WTC11 (cell line): ENCODE results near the gene UROC1.

Experiments used
- ATF1 ChIP-seq: sonication (generic); formaldehyde crosslinking; IDR thresholded peaks from 2 replicates; pipeline ENCODE4 v1.8.1; 2023; ENCODE audit warnings: mild to moderate bottlenecking, moderate library complexity, missing genetic modification reagents
- ELF4 ChIP-seq: sonication (generic); formaldehyde crosslinking; IDR thresholded peaks from 2 replicates; pipeline ENCODE4 v1.8.1; 2022; ENCODE audit warnings: low read depth, mild to moderate bottlenecking, moderate library complexity, missing genetic modification reagents
- JUN ChIP-seq: sonication (generic); formaldehyde crosslinking; IDR thresholded peaks from 2 replicates; pipeline ENCODE4 v1.8.0; 2023; ENCODE audit warnings: mild to moderate bottlenecking, missing genetic modification reagents
- SMAD3 ChIP-seq: sonication (generic); formaldehyde crosslinking; IDR thresholded peaks from 2 replicates; pipeline ENCODE4 v1.8.0; 2022; ENCODE audit warnings: missing genetic modification reagents, mild to moderate bottlenecking, borderline replicate concordance
- TEAD4 ChIP-seq: sonication (generic); formaldehyde crosslinking; IDR thresholded peaks from 2 replicates; pipeline ENCODE4 v1.8.0; 2022; ENCODE audit warnings: mild to moderate bottlenecking, missing genetic modification reagents
- ZNF263 ChIP-seq: sonication (generic); formaldehyde crosslinking; IDR thresholded peaks from 2 replicates; pipeline ENCODE4 v1.8.1; 2022; ENCODE audit warnings: low read depth, mild to moderate bottlenecking, moderate library complexity, missing genetic modification reagents
- TF ChIP-seq, protein P1 (sequence below): sonication (generic); formaldehyde crosslinking; IDR thresholded peaks from 2 replicates; pipeline ENCODE4 v1.8.1; 2023; ENCODE audit warnings: mild to moderate bottlenecking, moderate library complexity, missing genetic modification reagents
- TF ChIP-seq, protein P2 (sequence below): fragments of 200-600 bp; IDR thresholded peaks from 2 replicates; pipeline ENCODE4 v1.8.0; 2022; ENCODE audit warnings: antibody characterized with exemption
- TF ChIP-seq, protein P3 (sequence below): sonication (generic); formaldehyde crosslinking; IDR thresholded peaks from 2 replicates; pipeline ENCODE4 v1.8.0; 2023; ENCODE audit warnings: mild to moderate bottlenecking, missing genetic modification reagents
- TF ChIP-seq, protein P4 (sequence below): sonication (generic); formaldehyde crosslinking; IDR thresholded peaks from 2 replicates; pipeline ENCODE4 v1.8.1; 2023; ENCODE audit warnings: mild to moderate bottlenecking, missing genetic modification reagents, moderate library complexity
- TF ChIP-seq, protein P5 (sequence below): sonication (generic); formaldehyde crosslinking; conservative IDR thresholded peaks from 2 replicates; pipeline ENCODE4 v1.8.1; 2022; ENCODE audit warnings: mild to moderate bottlenecking, missing genetic modification reagents
- TF ChIP-seq, protein P6 (sequence below): sonication (generic); formaldehyde crosslinking; IDR thresholded peaks from 2 replicates; pipeline ENCODE4 v1.8.1; 2022; ENCODE audit warnings: mild to moderate bottlenecking, moderate library complexity, missing genetic modification reagents

DNA sequence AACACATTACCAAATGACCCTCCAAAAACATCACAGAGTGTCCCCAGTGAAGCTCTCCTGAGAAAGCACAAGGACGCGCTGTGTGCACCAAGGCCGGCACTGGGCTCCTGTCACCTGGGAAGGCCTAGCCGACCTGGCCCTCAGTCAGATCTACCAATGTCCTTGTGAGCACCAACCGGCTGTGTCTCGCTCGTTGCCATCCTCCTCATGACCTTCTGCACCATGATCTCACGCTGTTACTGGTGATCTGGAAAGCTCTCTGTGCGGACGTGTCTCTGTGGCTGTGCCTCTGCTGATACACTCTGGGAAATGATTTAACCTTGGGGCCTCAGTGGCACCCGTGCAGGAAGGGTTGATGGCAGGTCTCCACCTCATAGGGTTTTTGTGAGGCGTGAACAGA, 66.1 kb downstream of the UROC1 start:
- TF ChIP-seq SMAD3 (CRISPR knock-in tag) (no peak), ZNF263 (no peak), TEAD4 (no peak), ELF4 (no peak), ATF1 (no peak), JUN (CRISPR knock-in tag) (no peak)
- TF ChIP-seq, protein P1, sequence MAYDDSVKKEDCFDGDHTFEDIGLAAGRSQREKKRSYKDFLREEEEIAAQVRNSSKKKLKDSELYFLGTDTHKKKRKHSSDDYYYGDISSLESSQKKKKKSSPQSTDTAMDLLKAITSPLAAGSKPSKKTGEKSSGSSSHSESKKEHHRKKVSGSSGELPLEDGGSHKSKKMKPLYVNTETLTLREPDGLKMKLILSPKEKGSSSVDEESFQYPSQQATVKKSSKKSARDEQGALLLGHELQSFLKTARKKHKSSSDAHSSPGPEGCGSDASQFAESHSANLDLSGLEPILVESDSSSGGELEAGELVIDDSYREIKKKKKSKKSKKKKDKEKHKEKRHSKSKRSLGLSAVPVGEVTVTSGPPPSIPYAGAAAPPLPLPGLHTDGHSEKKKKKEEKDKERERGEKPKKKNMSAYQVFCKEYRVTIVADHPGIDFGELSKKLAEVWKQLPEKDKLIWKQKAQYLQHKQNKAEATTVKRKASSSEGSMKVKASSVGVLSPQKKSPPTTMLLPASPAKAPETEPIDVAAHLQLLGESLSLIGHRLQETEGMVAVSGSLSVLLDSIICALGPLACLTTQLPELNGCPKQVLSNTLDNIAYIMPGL (CRISPR knock-in tag): no peak
- TF ChIP-seq, protein P2, sequence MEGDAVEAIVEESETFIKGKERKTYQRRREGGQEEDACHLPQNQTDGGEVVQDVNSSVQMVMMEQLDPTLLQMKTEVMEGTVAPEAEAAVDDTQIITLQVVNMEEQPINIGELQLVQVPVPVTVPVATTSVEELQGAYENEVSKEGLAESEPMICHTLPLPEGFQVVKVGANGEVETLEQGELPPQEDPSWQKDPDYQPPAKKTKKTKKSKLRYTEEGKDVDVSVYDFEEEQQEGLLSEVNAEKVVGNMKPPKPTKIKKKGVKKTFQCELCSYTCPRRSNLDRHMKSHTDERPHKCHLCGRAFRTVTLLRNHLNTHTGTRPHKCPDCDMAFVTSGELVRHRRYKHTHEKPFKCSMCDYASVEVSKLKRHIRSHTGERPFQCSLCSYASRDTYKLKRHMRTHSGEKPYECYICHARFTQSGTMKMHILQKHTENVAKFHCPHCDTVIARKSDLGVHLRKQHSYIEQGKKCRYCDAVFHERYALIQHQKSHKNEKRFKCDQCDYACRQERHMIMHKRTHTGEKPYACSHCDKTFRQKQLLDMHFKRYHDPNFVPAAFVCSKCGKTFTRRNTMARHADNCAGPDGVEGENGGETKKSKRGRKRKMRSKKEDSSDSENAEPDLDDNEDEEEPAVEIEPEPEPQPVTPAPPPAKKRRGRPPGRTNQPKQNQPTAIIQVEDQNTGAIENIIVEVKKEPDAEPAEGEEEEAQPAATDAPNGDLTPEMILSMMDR: no peak
- TF ChIP-seq, protein P3, sequence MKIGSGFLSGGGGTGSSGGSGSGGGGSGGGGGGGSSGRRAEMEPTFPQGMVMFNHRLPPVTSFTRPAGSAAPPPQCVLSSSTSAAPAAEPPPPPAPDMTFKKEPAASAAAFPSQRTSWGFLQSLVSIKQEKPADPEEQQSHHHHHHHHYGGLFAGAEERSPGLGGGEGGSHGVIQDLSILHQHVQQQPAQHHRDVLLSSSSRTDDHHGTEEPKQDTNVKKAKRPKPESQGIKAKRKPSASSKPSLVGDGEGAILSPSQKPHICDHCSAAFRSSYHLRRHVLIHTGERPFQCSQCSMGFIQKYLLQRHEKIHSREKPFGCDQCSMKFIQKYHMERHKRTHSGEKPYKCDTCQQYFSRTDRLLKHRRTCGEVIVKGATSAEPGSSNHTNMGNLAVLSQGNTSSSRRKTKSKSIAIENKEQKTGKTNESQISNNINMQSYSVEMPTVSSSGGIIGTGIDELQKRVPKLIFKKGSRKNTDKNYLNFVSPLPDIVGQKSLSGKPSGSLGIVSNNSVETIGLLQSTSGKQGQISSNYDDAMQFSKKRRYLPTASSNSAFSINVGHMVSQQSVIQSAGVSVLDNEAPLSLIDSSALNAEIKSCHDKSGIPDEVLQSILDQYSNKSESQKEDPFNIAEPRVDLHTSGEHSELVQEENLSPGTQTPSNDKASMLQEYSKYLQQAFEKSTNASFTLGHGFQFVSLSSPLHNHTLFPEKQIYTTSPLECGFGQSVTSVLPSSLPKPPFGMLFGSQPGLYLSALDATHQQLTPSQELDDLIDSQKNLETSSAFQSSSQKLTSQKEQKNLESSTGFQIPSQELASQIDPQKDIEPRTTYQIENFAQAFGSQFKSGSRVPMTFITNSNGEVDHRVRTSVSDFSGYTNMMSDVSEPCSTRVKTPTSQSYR (CRISPR knock-in tag): no peak
- TF ChIP-seq, protein P4, sequence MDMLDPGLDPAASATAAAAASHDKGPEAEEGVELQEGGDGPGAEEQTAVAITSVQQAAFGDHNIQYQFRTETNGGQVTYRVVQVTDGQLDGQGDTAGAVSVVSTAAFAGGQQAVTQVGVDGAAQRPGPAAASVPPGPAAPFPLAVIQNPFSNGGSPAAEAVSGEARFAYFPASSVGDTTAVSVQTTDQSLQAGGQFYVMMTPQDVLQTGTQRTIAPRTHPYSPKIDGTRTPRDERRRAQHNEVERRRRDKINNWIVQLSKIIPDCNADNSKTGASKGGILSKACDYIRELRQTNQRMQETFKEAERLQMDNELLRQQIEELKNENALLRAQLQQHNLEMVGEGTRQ (CRISPR knock-in tag): no peak
- TF ChIP-seq, protein P5, sequence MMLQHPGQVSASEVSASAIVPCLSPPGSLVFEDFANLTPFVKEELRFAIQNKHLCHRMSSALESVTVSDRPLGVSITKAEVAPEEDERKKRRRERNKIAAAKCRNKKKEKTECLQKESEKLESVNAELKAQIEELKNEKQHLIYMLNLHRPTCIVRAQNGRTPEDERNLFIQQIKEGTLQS (CRISPR knock-in tag): no peak
- TF ChIP-seq, protein P6, sequence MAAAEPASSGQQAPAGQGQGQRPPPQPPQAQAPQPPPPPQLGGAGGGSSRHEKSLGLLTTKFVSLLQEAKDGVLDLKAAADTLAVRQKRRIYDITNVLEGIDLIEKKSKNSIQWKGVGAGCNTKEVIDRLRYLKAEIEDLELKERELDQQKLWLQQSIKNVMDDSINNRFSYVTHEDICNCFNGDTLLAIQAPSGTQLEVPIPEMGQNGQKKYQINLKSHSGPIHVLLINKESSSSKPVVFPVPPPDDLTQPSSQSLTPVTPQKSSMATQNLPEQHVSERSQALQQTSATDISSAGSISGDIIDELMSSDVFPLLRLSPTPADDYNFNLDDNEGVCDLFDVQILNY (CRISPR knock-in tag): no peak
